ENCODE data around the gene MYD88. TPM values are rescaled to one million over a fixed set of nuclear protein-coding genes. Genes with fewer than 3 reads are reported as not detected.

Gene MYD88
- total RNA-seq, 1 donor from 2014 or later, result 55.8 TPM

DNA sequence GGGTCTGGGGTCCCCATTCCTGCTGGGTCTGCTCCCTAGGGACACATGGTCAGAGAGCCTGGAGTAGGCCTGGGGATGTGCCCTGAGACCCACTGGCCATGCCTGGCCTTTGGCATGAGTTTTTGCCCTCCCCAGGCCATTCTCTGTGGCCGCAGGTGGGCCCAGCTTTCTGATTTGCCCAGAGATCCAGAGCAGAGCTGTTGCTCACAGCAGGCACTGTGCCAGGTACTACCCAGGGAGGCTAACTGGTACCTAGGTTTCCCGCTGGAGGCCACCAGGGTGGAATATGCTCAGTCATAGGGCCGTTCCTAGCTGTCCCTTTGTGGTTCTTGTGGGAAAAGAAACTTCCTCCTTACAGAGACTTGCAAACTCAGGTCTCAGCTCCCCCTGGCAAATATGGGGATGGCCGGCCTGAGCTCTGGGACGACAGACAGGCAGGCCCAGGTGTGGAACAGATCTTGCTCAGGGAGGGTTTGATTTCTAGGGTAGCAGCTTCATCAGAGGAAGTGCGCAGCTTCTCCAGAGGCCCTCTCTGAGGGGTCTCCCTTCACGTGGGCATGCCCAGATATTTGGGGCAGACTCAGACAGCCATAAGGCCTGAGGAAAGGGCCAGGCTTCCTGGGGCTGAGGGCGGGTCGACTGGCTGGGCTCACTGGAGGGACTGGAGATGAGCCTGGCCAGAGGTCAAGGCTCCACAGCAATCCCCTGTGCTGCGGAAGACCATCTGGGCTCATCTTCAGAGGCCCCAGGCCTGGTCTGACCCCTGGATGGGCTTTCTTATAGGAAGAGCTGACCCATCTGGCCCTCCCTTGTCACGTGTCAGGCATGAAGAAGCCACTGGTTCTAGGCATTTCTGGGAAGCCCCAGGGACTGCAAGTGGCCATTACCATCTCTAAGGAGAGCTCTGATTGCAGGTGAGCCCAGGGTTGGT is 29.5 kb upstream of the MYD88 start:
- Histone ChIP-seq H3K36me3 (ENCODE audit: insufficient read depth, low read length) (no peaks in the 10 kb centered on the region), H3K4me3 (ENCODE audit: insufficient read depth, low read depth, low read length) (no peak overlapping the region), H2AFZ (ENCODE audit: low read depth, low read length) (no peak overlapping the region), H3K4me2 (ENCODE audit: low read length) (no peak overlapping the region), H3K79me2 (ENCODE audit: insufficient read depth, low read length) (no peaks in the 10 kb centered on the region), H3K27me3 (ENCODE audit: insufficient read depth, low read length) (no peaks in the 10 kb centered on the region), H3K9ac (ENCODE audit: low read length) (no peak overlapping the region), H3K4me1 (ENCODE audit: insufficient read depth, low read length) (no peaks in the 10 kb centered on the region), H4K20me1 (ENCODE audit: insufficient read depth, low read length) (no peaks in the 10 kb centered on the region), H3K27ac (ENCODE audit: low read depth, low read length) (no peak overlapping the region), H3K9me3 (ENCODE audit: insufficient read depth, low read depth, low read length) (no peaks in the 10 kb centered on the region)
- no peaks in the 10 kb centered on the region for H3K36me3 Mint-ChIP-seq (ENCODE audit: low read depth, unreplicated experiment)
- H3K4me3 Mint-ChIP-seq (ENCODE audit: unreplicated experiment), result no peak overlapping the region
- FAIRE-seq, result no peak
- no peak for DNase-seq (ENCODE audit: low read depth)
- H3K4me1 Mint-ChIP-seq (ENCODE audit: low read depth, unreplicated experiment), result no peaks in the 10 kb centered on the region
- no peak for TF ChIP-seq EZH2 (IDR thresholded peaks at IDR 0.05; ENCODE audit: insufficient read depth, low read length)
- TF ChIP-seq, protein P1, sequence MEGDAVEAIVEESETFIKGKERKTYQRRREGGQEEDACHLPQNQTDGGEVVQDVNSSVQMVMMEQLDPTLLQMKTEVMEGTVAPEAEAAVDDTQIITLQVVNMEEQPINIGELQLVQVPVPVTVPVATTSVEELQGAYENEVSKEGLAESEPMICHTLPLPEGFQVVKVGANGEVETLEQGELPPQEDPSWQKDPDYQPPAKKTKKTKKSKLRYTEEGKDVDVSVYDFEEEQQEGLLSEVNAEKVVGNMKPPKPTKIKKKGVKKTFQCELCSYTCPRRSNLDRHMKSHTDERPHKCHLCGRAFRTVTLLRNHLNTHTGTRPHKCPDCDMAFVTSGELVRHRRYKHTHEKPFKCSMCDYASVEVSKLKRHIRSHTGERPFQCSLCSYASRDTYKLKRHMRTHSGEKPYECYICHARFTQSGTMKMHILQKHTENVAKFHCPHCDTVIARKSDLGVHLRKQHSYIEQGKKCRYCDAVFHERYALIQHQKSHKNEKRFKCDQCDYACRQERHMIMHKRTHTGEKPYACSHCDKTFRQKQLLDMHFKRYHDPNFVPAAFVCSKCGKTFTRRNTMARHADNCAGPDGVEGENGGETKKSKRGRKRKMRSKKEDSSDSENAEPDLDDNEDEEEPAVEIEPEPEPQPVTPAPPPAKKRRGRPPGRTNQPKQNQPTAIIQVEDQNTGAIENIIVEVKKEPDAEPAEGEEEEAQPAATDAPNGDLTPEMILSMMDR (IDR thresholded peaks at IDR 0.05; ENCODE audit: insufficient read depth, low read depth, low read length), result no peak
- no peaks in the 10 kb centered on the region for H3K9me3 Mint-ChIP-seq (ENCODE audit: unreplicated experiment)
- no peak overlapping the region for H3K27ac Mint-ChIP-seq (ENCODE audit: unreplicated experiment)
- peaks cover 10% of the 10 kb centered on the region for H3K27me3 Mint-ChIP-seq (ENCODE audit: low read depth, unreplicated experiment)

DNA sequence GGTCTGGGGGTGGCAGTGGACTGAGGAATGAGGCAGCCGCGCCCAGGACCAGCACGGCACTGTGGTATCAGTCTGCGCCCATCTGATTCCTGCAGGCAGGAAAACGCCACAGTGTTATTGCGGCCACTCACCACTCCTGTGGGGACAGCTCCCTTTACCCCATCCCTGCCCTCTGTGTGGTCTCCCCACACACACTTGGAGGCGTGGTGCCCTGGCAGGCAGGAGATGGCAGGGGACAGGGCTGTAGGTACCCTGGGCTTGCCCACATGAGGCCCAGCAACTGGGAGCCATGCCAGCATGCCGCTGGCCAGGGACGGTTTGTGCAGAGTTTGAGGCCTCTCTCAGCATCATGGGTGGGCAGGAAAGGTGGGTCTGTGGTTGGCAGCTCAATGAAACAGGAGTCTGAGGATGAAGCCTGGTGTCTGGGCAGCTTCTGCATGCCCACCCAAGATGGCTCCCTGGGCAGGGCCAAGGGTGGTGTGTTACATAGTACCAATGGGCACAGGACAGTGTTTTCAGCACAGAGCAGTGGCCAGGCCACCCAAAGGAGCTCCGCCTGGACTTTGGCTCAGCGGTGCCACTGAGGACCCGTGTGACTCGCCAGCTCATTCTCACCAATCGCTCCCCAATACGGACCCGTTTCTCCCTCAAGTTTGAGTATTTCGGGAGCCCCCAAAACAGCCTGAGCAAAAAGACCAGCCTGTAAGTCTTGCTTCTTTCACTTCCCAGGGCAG is 28.7 kb upstream of the MYD88 start:
- H4K20me1 ChIP-seq (ENCODE audit: insufficient read depth, low read length), result no peaks in the 10 kb centered on the region
- no peak overlapping the region for H3K9ac ChIP-seq (ENCODE audit: low read length)
- H3K36me3 ChIP-seq (ENCODE audit: insufficient read depth, low read length), result no peaks in the 10 kb centered on the region
- FAIRE-seq, result no peak
- H3K27ac Mint-ChIP-seq (ENCODE audit: unreplicated experiment), result no peak overlapping the region
- no peak overlapping the region for H3K4me3 ChIP-seq (ENCODE audit: insufficient read depth, low read depth, low read length)
- peaks cover 10% of the 10 kb centered on the region for H3K27me3 Mint-ChIP-seq (ENCODE audit: low read depth, unreplicated experiment)
- DNase-seq (ENCODE audit: low read depth), result no peak
- no peaks in the 10 kb centered on the region for H3K4me1 Mint-ChIP-seq (ENCODE audit: low read depth, unreplicated experiment)
- H3K36me3 Mint-ChIP-seq (ENCODE audit: low read depth, unreplicated experiment), result no peaks in the 10 kb centered on the region
- no peaks in the 10 kb centered on the region for H3K4me1 ChIP-seq (ENCODE audit: insufficient read depth, low read length)
- H2AFZ ChIP-seq (ENCODE audit: low read depth, low read length), result no peak overlapping the region
- H3K4me3 Mint-ChIP-seq (ENCODE audit: unreplicated experiment), result no peak overlapping the region
- no peaks in the 10 kb centered on the region for H3K27me3 ChIP-seq (ENCODE audit: insufficient read depth, low read length)
- H3K9me3 Mint-ChIP-seq (ENCODE audit: unreplicated experiment), result no peaks in the 10 kb centered on the region
- no peak overlapping the region for H3K4me2 ChIP-seq (ENCODE audit: low read length)
- no peaks in the 10 kb centered on the region for H3K9me3 ChIP-seq (ENCODE audit: insufficient read depth, low read depth, low read length)
- H3K27ac ChIP-seq (ENCODE audit: low read depth, low read length), result no peak overlapping the region
- TF ChIP-seq, protein P1 (IDR thresholded peaks at IDR 0.05; ENCODE audit: insufficient read depth, low read depth, low read length), result no peak
- TF ChIP-seq EZH2 (IDR thresholded peaks at IDR 0.05; ENCODE audit: insufficient read depth, low read length), result no peak
- no peaks in the 10 kb centered on the region for H3K79me2 ChIP-seq (ENCODE audit: insufficient read depth, low read length)

Data from astrocyte (in vitro differentiated cells and primary cell).